ENCODE data around the gene LMTK3.

DNA sequence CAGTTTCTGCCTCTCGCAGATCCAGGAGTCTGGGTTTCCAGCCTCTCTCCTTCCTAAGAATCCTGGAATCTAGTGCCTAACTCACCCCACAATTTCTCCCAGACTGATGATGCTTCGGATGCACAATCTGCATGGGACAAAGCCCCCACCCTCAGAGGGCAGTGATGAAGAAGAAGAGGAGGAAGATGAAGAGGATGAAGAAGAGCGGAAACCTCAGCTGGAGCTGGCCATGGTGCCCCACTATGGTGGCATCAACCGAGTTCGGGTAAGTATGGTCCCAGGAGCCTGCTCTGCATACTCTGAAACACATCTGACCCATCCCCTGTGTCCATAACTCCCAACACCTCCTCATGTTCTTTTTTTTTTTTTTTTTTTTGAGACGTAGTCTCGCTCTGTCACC is 65.1 kb downstream of the LMTK3 start:
- TF ChIP-seq TCF12 (IDR thresholded peaks at IDR 0.05; ENCODE audit: low read depth): no peak
- no peak for TF ChIP-seq TAF1 (IDR thresholded peaks at IDR 0.05; ENCODE audit: low read depth)
- TF ChIP-seq, protein P1, sequence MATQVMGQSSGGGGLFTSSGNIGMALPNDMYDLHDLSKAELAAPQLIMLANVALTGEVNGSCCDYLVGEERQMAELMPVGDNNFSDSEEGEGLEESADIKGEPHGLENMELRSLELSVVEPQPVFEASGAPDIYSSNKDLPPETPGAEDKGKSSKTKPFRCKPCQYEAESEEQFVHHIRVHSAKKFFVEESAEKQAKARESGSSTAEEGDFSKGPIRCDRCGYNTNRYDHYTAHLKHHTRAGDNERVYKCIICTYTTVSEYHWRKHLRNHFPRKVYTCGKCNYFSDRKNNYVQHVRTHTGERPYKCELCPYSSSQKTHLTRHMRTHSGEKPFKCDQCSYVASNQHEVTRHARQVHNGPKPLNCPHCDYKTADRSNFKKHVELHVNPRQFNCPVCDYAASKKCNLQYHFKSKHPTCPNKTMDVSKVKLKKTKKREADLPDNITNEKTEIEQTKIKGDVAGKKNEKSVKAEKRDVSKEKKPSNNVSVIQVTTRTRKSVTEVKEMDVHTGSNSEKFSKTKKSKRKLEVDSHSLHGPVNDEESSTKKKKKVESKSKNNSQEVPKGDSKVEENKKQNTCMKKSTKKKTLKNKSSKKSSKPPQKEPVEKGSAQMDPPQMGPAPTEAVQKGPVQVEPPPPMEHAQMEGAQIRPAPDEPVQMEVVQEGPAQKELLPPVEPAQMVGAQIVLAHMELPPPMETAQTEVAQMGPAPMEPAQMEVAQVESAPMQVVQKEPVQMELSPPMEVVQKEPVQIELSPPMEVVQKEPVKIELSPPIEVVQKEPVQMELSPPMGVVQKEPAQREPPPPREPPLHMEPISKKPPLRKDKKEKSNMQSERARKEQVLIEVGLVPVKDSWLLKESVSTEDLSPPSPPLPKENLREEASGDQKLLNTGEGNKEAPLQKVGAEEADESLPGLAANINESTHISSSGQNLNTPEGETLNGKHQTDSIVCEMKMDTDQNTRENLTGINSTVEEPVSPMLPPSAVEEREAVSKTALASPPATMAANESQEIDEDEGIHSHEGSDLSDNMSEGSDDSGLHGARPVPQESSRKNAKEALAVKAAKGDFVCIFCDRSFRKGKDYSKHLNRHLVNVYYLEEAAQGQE (IDR thresholded peaks at IDR 0.05; ENCODE audit: low read depth): no peak
- TF ChIP-seq FOXM1 (IDR thresholded peaks at IDR 0.05; ENCODE audit: borderline replicate concordance, low read depth): no peak
- no peak for TF ChIP-seq TEAD4 (IDR thresholded peaks at IDR 0.05)
- no peak for TF ChIP-seq NFIC (IDR thresholded peaks at IDR 0.05)
